Liver (tissue), 9 donors: ENCODE data around the gene ATP5F1B. TPM values are rescaled to one million over a fixed set of nuclear protein-coding genes. Genes with fewer than 3 reads are reported as not detected.

Source experiments
- DNase-seq: peaks from one replicate; pipeline ENCODE4 v3.0.0-alpha.2; 2017; ENCODE audit warnings: low spot score
- H3K27ac ChIP-seq, 2 donors: one replicate each; pipeline ENCODE4 v1.7.0; 2013; ENCODE audit warnings: inconsistent platforms in 2 of 2, low read length in 2 of 2, control low read depth in 1 of 2, low read depth in 1 of 2, mild to moderate bottlenecking in 1 of 2
- H3K27me3 ChIP-seq, 4 donors: one replicate each; pipeline versions ENCODE4 v1.6.1 to v1.7.0; 2013; ENCODE audit warnings: low read length in 3 of 4, inconsistent platforms in 1 of 4, mild to moderate bottlenecking in 1 of 4, moderate library complexity in 1 of 4; ENCODE audit not compliant: control insufficient read depth in 4 of 4, insufficient read depth in 4 of 4
- H3K36me3 ChIP-seq, 4 donors: one replicate each; pipeline versions ENCODE4 v1.6.1 to v1.7.0; 2013; ENCODE audit warnings: low read length in 3 of 4, mild to moderate bottlenecking in 3 of 4, low read depth in 1 of 4, moderate library complexity in 1 of 4; ENCODE audit not compliant: control insufficient read depth in 4 of 4, insufficient read depth in 3 of 4
- H3K4me1 ChIP-seq, 4 donors: one replicate each; pipeline versions ENCODE4 v1.6.1 to v1.7.0; 2013; ENCODE audit warnings: low read length in 3 of 4, mild to moderate bottlenecking in 3 of 4, moderate library complexity in 1 of 4; ENCODE audit not compliant: control insufficient read depth in 4 of 4, insufficient read depth in 4 of 4
- H3K4me3 ChIP-seq, 3 donors: one replicate each; pipeline versions ENCODE4 v1.6.1 to v1.7.0; 2013; ENCODE audit warnings: low read length in 3 of 3, control low read depth in 1 of 3, low read depth in 1 of 3, mild to moderate bottlenecking in 1 of 3
- H3K9ac ChIP-seq, 2 donors: one replicate each; pipeline ENCODE4 v1.7.0; 2013; ENCODE audit warnings: low read length in 2 of 2, mild to moderate bottlenecking in 2 of 2, moderate library complexity in 2 of 2, control low read depth in 1 of 2, low read depth in 1 of 2
- H3K9me3 ChIP-seq, 4 donors: one replicate each; pipeline versions ENCODE4 v1.6.1 to v1.7.0; 2013; ENCODE audit warnings: low read length in 3 of 4; ENCODE audit not compliant: control insufficient read depth in 4 of 4
- ATF3 ChIP-seq: IDR thresholded peaks from 2 replicates; pipeline ENCODE4 v1.6.1; 2016; ENCODE audit warnings: antibody characterized with exemption
- CTCF ChIP-seq: fragments of 150-350 bp; IDR thresholded peaks from 2 replicates; pipeline ENCODE4 v1.5.1; 2017; ENCODE audit warnings: improper control_type of control experiment, low read depth, low read length; ENCODE audit not compliant: missing input control
- EGR1 ChIP-seq, 2 donors: IDR thresholded peaks; 2 replicates each; pipeline ENCODE4 v1.6.1; 2016 to 2018; ENCODE audit warnings: antibody characterized with exemption in 2 of 2, low read depth in 2 of 2
- FOXA1 ChIP-seq: IDR thresholded peaks from 2 replicates; pipeline ENCODE4 v1.6.1; 2016; ENCODE audit warnings: antibody characterized with exemption
- FOXA2 ChIP-seq: IDR thresholded peaks from 2 replicates; pipeline ENCODE4 v1.6.1; 2016; ENCODE audit warnings: antibody characterized with exemption
- GABPA ChIP-seq, 2 donors: IDR thresholded peaks in 1 of 2; conservative IDR thresholded peaks in 1 of 2; 2 replicates each; pipeline ENCODE4 v1.6.1; 2016; ENCODE audit warnings: antibody characterized with exemption in 2 of 2, mild to moderate bottlenecking in 1 of 2, moderate library complexity in 1 of 2
- HNF4A ChIP-seq, 2 donors: conservative IDR thresholded peaks; 2 replicates each; pipeline ENCODE4 v1.6.1; 2016; ENCODE audit warnings: antibody characterized with exemption in 2 of 2, mild to moderate bottlenecking in 2 of 2
- HNF4G ChIP-seq: IDR thresholded peaks from 2 replicates; pipeline ENCODE4 v1.6.1; 2016; ENCODE audit warnings: antibody characterized with exemption
- JUND ChIP-seq, 2 donors: IDR thresholded peaks; 2 replicates each; pipeline ENCODE4 v1.6.1; 2016; ENCODE audit warnings: antibody characterized with exemption in 2 of 2
- MAX ChIP-seq: IDR thresholded peaks from 2 replicates; pipeline ENCODE4 v1.6.1; 2016; ENCODE audit warnings: antibody characterized with exemption
- NR2F2 ChIP-seq: IDR thresholded peaks from 2 replicates; pipeline ENCODE4 v1.6.1; 2016; ENCODE audit warnings: antibody characterized with exemption
- RAD21 ChIP-seq, 2 donors: IDR thresholded peaks; 2 replicates each; pipeline ENCODE4 v1.6.1; 2016; ENCODE audit warnings: antibody characterized with exemption in 2 of 2, mild to moderate bottlenecking in 2 of 2
- REST ChIP-seq: IDR thresholded peaks from 2 replicates; pipeline ENCODE4 v1.6.1; 2016; ENCODE audit warnings: antibody characterized with exemption, mild to moderate bottlenecking
- RXRA ChIP-seq, 2 donors: IDR thresholded peaks; 2 replicates each; pipeline ENCODE4 v1.6.1; 2017 to 2018; ENCODE audit warnings: antibody characterized with exemption in 2 of 2, mild to moderate bottlenecking in 1 of 2
- SP1 ChIP-seq: IDR thresholded peaks from 2 replicates; pipeline ENCODE4 v1.6.1; 2018; ENCODE audit warnings: antibody characterized with exemption, mild to moderate bottlenecking
- TAF1 ChIP-seq: conservative IDR thresholded peaks from 2 replicates; pipeline ENCODE4 v1.6.1; 2016; ENCODE audit warnings: antibody characterized with exemption, mild to moderate bottlenecking
- YY1 ChIP-seq: IDR thresholded peaks from 2 replicates; pipeline ENCODE4 v1.6.1; 2016; ENCODE audit warnings: antibody characterized with exemption, mild to moderate bottlenecking
- ZBTB33 ChIP-seq: IDR thresholded peaks from 2 replicates; pipeline ENCODE4 v1.6.1; 2016; ENCODE audit warnings: antibody characterized with exemption
- WGBS: extraction: QIAGEN DNeasy Blood & Tissue Kit; methylation state at CpG from one replicate; pipeline ENCODE4 v1.1.7; 2013; 5-methylcytosine and 5-hydroxymethylcytosine counted together
- polyA plus RNA-seq, 2 donors: library from polyadenylated mRNA; stranded (reverse) in 1 of 2; unstranded in 1 of 2; fragments of 200-250 nt in 1 of 2; fragments of >200 nt in 1 of 2; fragmentation: Nextera tagmentation in 1 of 2; extraction: Ambion mirVana in 1 of 2; gene quantifications; one replicate each; pipeline versions ENCODE4 v1.2.1 to v1.2.3, GENCODE V29; 2013 to 2015
- total RNA-seq, 2 donors: library from RNA; depleted of rRNA; stranded (reverse); fragments of >200 nt; gene quantifications; one replicate each; pipeline ENCODE4 v1.2.3, GENCODE V29; 2014
- donor health status: healthy.
- donor health status: healthy.
- donor health status: healthy.
- donor health status: healthy.
- donor health status: healthy.

Gene ATP5F1B
- total and polyA plus RNA-seq, 4 donors, result 273 to 569 (median 438) TPM

- H3K4me3 ChIP-seq, result no peak overlapping the region
- TF ChIP-seq ZBTB33 (no peak), YY1 (no peak), SP1 (no peak), NR2F2 (no peak), CTCF (no peak), TAF1 (no peak), RXRA (IDR thresholded peaks at IDR 0.05) (no peak), ATF3 (no peak), HNF4A (conservative IDR thresholded peaks at IDR 0.05) (no peak), HNF4G (no peak), EGR1 (IDR thresholded peaks at IDR 0.05; ENCODE audit: low read depth in 2 of 2) (no peak), FOXA1 (no peak), REST (no peak), GABPA (IDR thresholded peaks at IDR 0.05 in 1 of 2, conservative IDR thresholded peaks at IDR 0.05 in 1 of 2) (no peak), FOXA2 (no peak), RAD21 (IDR thresholded peaks at IDR 0.05) (no peak), MAX (no peak)
- no peak overlapping the region for H3K27ac ChIP-seq
- H3K36me3 ChIP-seq, result peaks cover 41 to 96% (median 91%) of the 10 kb centered on the region in 4 donors
- no peak for DNase-seq
- H3K9me3 ChIP-seq, result no peaks in the 10 kb centered on the region
- 70% methylated on average over 3 of the region's 3 CpGs for WGBS
- no peak overlapping the region for H3K9ac ChIP-seq
- H3K4me1 ChIP-seq, result no peaks in the 10 kb centered on the region
- no peaks in the 10 kb centered on the region for H3K27me3 ChIP-seq
Observed at GRCh38 chr12:56602239-56602638, 43.5 kb downstream of the ATP5F1B start.

- H3K27me3 ChIP-seq, result no peaks in the 10 kb centered on the region
- 86% methylated on average over 3 of the region's 3 CpGs for WGBS
- H3K27ac ChIP-seq, result no peak overlapping the region
- no peak for TF ChIP-seq EGR1 (IDR thresholded peaks at IDR 0.05; ENCODE audit: low read depth in 2 of 2)
- no peak for TF ChIP-seq TAF1
- no peak for TF ChIP-seq FOXA2
- TF ChIP-seq GABPA (IDR thresholded peaks at IDR 0.05 in 1 of 2, conservative IDR thresholded peaks at IDR 0.05 in 1 of 2), result no peak
- no peak for TF ChIP-seq FOXA1
- no peak for TF ChIP-seq HNF4G
- no peak for TF ChIP-seq YY1
- TF ChIP-seq JUND (IDR thresholded peaks at IDR 0.05), result no peak
- no peak for TF ChIP-seq RAD21 (IDR thresholded peaks at IDR 0.05)
- no peak for TF ChIP-seq CTCF
- no peak for TF ChIP-seq RXRA (IDR thresholded peaks at IDR 0.05)
- no peak for TF ChIP-seq ATF3
- TF ChIP-seq MAX, result no peak
- TF ChIP-seq ZBTB33, result no peak
Observed at GRCh38 chr12:56601503-56601902, 44.3 kb downstream of the ATP5F1B start.

More at GRCh38 chr12:56601503-56601902, 44.3 kb downstream of the ATP5F1B start:
- DNase-seq, result peak; percentile 49
- no peak overlapping the region for H3K9ac ChIP-seq
- no peaks in the 10 kb centered on the region for H3K9me3 ChIP-seq
- H3K36me3 ChIP-seq, result peaks cover 41 to 95% (median 87%) of the 10 kb centered on the region in 4 donors
- no peaks in the 10 kb centered on the region for H3K4me1 ChIP-seq
- H3K4me3 ChIP-seq, result no peak overlapping the region
